ENCODE data around the gene APEH.

APEH gene

DNA sequence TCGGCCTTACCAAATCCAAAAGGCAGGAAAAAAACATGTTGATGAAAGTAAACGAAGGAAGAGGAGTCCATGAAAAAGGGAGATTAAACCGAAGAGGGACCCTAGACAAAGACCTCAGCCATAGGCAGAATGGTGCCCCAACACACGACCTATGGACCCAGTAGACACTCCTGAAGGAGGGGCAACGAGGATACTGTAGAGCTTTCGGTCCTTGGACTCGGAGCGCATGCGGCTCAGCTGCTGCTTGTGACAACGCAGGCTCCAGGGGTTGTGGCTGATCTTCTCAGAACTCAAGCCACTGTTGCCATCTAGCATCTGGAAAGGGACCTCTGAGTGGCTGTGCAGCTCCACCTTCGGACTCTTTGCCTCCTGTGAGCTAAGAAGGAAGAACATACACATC lies 58.4 kb downstream of the APEH start:
- no peak for DNase-seq

DNA sequence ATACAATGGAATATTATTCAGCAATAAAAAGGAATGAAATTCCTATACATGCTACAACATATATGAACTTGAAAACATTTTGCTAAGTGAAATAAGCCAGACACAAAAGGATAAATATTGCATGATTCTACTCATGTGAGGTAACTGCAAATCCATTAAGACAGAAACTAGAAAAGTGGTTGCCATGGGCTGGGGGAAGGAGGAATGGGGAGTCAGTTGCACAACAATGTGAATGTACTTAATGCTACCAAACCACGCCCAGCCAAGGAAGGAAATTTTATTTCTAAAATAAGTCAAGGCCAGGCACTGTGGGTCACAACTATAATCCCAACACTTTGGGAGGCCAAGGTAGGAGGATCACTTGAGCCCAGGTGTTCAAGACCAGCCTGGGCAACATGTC lies 59.4 kb downstream of the APEH start:
- DNase-seq, result no peak

All from activated gamma-delta T cell (primary cell).